GM19239 (cell line): ENCODE measurements around the gene ADGRG4.

Experiments used
- DNase-seq: peaks from one replicate; pipeline ENCODE4 v3.0.0; 2011; ENCODE audit warnings: low spot score; ENCODE audit not compliant: insufficient read length
- FAIRE-seq: peaks from 2 replicates; lab custom pipeline; 2011; peaks lifted over from hg19 to GRCh38; lab: Jason Lieb, UNC

Gene ADGRG4

GRCh38 chrX:136295380-136295779 lies 5.4 kb upstream of the ADGRG4 start:
- no peak for DNase-seq
- FAIRE-seq = no peak

GRCh38 chrX:136303041-136303440 lies 2.3 kb downstream of the ADGRG4 start:
- FAIRE-seq = no peak
- DNase-seq = no peak

DNA sequence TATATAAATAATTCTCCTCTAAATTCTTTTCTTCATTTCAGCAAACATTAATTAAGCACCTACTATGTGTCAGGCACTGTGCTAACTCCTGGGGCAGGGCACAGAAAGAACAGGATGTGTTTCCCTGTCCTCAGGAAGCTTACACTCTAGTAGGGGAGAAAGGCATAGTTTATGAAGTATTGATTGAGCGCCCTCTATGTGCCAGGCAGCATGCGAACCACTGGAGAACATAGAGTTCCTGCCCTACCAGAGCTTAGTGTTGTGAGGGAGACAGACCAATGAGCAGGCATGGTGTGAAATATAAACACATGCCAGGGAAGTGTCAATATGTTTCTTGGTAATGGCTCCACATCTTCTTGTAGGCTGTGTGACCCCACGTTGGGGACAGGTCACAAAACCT lies 3.7 kb downstream of the ADGRG4 start:
- FAIRE-seq (no peak), DNase-seq (no peak)

DNA sequence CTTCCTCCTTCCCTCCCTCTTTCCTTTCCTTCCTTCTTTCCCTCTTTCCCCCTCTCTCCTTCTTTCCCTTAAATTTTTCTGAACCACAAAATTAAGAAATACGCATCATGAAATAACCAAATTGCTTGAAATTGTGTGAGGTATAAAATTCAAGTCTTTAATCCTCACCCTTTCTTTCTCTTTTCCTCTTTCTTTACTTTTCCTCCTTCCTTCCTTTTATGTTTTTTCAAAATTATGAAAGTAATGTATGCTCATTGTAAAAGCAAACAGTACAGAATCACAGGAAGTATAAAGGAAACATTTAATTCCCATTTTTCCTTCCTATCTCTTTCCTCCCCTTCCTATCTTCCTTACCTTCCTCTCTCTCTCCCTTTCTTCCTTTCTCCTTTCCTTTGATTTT lies 5.4 kb downstream of the ADGRG4 start:
- DNase-seq = no peak
- FAIRE-seq = no peak

DNA sequence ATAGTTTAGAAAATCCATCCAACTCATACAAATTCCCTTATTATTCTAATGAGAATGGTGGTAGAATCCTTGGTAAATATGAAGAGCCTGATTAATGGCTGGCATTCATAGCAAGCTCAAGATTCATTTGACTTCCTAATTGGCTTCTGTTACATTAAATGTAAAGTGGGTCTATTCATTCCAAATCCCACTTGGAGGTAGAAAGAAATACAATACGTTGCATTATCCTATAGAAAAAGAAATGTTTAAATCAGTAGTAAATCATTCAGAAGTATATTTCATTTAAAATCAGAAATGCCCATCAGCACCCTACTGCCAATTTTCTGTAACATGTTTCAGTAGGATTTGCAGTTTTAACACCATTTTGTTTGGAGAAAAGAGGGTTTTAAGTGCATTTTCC lies 6.7 kb downstream of the ADGRG4 start:
- DNase-seq (no peak), FAIRE-seq (no peak)

DNA sequence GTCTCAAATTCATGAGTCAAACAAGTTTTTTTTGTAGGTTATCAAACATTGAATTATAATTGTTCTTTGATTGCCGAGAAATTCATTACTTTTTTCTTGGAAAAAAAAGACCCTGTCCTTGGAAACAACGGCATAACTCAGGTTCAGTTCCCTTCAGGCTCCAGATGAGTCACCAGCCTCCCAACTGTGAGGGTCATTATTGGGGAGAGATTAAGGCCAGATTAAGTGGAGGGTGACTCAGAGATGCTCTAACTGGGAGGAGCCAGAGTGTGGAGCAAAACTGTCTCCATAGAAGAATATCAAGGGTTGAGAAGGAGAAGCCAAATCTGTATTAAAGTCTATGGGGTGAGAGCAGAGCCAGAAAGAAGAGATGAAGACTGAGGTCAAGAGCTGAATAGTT lies 9.6 kb downstream of the ADGRG4 start:
- FAIRE-seq = no peak
- no peak for DNase-seq

GRCh38 chrX:136318156-136318555 lies 17.4 kb downstream of the ADGRG4 start:
- no peak for FAIRE-seq
- DNase-seq = no peak

- no peak for DNase-seq
- no peak for FAIRE-seq
Measured at GRCh38 chrX:136318895-136319597, 18.3 kb downstream of the ADGRG4 start.

GRCh38 chrX:136319600-136319999 lies 18.8 kb downstream of the ADGRG4 start:
- FAIRE-seq = no peak
- DNase-seq = no peak

DNA sequence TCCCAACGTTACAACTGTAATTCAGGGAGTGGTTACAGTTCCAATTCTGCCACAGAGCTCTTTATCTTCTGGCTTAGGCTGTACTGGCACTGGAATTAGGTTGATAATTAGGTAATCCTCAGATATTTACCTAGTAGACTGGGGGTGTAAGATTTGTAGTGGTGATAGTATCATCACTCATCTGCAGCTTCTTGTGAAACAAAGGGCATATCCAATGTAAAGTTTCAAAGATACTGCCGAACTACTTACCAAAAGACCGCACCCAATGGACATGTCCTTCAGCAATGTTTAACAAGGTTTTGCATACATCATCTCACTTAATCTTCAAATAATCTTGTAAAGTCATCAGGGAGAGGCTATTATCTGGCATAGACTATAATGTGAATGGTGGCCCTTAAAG lies 20.8 kb downstream of the ADGRG4 start:
- DNase-seq = no peak
- FAIRE-seq = no peak

DNA sequence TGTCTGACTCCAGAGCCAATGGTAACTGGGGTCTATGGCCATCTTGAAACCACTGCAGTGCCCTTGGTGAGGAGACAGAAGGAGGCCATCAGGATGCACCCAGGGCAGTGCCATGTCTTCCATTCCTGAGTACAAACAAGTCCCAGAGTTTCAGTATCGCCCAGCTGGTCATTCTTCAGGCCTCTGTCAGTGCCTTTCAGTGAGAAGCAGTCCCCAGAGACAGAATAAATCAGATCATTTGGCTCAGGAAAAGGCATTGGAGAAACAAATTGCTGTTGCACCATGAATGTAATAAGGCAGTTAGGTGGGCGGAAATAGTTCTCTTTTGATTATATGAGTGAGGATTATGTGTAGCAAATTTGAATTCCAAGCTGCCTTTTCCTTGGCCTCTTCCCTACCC lies 21.3 kb downstream of the ADGRG4 start:
- FAIRE-seq = no peak

DNA sequence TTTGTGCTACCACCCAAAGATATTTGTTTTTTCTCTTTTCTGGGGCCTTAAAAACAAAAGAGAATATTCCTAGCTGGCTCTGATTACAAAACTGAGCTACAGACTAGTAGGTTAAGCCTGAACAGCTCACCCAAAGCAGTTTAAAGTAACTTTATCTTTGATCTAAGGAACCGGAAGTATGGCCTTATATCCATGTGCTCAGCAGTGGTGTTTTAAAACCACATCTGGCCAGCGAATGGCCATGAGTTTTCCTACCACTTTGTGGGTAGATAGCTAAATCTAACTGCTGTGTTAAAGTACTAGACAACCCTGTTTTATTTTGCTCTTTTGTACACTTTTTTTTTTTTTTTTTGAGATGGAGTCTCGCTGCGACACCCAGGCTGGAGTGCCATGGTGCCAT lies 24.6 kb downstream of the ADGRG4 start:
- DNase-seq (no peak), FAIRE-seq (no peak)

More for the DNA sequence above, 21.3 kb downstream of the ADGRG4 start:
- no peak for DNase-seq

DNA sequence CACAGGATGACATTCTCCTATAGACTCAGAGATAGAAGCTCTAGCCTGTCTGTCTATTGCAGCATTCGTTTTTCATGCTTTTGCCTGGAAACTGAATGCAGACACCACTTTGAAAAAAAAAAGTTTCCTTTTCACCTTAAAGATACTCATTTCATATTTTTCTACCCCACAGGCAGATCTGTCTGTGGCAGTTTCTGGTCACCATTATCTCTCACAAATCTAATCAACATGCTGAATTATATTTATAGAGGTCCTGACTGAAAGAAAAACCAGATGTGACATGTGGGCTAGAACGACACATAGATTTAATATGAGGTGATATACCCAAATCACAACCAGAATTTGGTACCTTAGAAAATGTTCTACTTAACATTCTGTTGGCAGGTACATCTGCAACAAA lies 28.2 kb downstream of the ADGRG4 start:
- DNase-seq (no peak), FAIRE-seq (no peak)

DNA sequence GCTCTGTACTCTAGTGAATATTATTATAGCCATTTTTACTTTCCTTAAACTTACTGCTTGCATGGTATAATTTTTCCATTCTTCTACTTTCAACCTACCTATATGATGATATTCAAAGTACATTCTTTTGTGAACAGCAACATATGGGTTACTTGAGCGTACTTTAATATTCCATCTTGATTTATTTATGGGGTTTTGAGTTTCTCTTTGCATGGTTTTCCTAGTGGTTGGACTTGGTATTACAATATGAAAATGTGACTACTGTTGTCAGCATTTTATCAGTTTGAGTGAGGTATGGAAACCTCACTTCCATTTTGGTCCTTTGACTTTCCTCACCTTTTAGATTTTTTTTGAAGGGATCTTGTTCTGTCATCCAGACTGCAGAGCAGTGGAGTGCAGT lies 35.9 kb downstream of the ADGRG4 start:
- DNase-seq (no peak), FAIRE-seq (peak; percentile 52)

DNA sequence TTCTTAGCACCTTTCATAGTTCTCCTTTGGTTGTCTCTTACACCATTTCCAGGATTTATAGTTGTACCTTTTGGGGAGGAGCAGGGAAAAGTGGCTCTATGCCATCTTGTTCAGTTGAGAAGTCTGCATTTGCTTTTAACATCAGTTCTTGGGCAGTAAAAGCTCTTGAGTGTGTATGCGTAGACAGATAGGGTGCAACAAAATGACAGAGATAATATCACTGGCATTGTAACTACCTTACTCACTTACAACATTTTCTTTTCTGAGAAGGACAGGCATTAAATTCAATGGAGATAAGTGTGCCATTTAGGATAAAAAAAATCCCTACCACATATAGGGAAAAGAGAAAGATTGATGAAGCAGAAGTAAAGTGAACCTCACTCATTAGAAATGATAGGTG lies 38.9 kb downstream of the ADGRG4 start:
- DNase-seq = no peak
- no peak for FAIRE-seq

GRCh38 chrX:136344320-136344719 lies 43.6 kb downstream of the ADGRG4 start:
- DNase-seq (no peak), FAIRE-seq (no peak)

GRCh38 chrX:136346506-136346905 lies 45.7 kb downstream of the ADGRG4 start:
- FAIRE-seq (no peak), DNase-seq (no peak)

DNA sequence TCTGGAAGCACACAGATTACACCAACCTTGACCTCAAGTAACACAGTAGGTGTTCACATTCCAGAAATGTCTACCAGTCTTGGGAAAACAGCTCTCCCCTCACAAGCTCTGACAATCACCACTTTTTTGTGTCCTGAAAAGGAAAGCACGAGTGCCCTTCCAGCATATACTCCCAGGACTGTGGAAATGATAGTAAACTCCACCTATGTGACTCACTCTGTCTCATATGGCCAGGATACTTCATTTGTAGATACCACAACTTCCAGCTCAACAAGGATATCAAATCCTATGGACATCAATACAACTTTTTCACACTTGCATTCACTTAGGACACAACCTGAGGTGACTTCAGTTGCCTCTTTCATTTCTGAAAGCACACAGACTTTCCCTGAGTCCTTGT lies 46.9 kb downstream of the ADGRG4 start:
- FAIRE-seq = no peak
- no peak for DNase-seq

DNA sequence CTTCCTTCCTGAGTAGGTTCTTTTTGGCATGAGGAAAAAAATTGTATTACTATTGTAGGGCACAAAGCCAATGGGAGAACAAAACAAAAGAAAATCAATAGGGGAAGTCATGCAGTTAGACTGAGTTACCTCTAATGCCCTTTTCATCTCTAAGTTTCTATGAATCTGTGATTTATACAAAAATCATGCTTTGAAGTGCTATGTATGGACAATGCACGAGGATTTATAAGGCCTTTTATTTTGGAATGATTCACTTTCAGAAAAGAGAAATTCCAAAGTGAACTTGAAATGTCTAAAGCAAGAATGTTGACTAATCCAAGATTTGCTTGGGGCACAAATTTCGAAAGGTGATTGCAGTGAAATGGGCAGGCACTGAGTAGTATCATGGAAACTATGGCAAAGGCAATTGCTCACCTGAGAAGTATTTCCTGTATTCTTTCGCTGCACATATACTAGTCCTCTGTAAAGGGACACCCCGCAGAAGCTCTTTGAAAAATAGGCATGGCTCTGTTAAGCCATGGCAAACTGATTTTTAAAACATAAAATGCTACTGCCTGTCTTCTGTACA lies 52.8 kb downstream of the ADGRG4 start:
- no peak for DNase-seq
- FAIRE-seq = no peak

DNA sequence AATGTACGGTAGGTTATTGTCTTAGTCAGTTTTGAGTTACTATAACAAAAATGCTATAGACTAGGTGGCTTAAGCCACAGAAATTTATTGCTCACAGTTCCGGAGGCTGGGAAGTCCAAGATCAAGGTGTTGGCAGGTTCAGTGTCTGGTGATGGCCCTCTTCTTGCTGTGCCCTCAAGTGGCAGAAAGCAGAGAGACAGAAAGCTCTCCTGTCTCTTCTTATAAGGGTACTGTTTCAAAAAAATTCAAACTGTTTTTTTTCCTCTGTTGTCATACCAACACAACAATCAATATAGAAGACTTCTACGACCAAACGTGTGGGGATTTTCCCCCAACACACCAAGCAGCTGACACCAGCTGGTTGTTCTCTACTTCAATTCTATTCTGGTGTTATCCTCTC lies 53.4 kb downstream of the ADGRG4 start:
- FAIRE-seq = no peak
- no peak for DNase-seq

- no peak for DNase-seq
- peak; percentile 37 for FAIRE-seq
Measured at GRCh38 chrX:136369377-136369776, 68.6 kb downstream of the ADGRG4 start.

- DNase-seq = no peak
- FAIRE-seq = no peak
Measured at GRCh38 chrX:136376713-136377112, 76.0 kb downstream of the ADGRG4 start.
